ENCODE results near the gene CXCR6. TPM values are rescaled to one million over a fixed set of nuclear protein-coding genes. Genes with fewer than 3 reads are reported as not detected.

CXCR6 gene
- total RNA-seq (under 1 TPM in 1 of 4 donors, not detected in 3; 0.50 TPM), polyA plus RNA-seq (under 1 TPM in 2 of 3 donors, not detected in 1; 0.05 to 0.10 TPM)
- long read RNA-seq, donor 1, result 0 reads
- long read RNA-seq, donor 2, result 0 reads

GRCh38 chr3:45943207-45943846 is at the start of gene CXCR6:
Gene CXCR6 (plus strand): TSS chr3:45943464. CDS start chr3:45946482, 3,018 bp downstream.
- peaks cover 4 to 40% of the 10 kb centered on the region in 2 donors for H3K36me3 ChIP-seq (ENCODE audit: insufficient read depth in 1 of 2, low read depth in 1 of 2)
- intact Hi-C loops (cut with DNase I), result loop anchor here (5.0 kb wide), 2 partner anchors 54 to 434 kb away; partner anchors contain the start of gene FYCO1 (in 1 of the 2)
- no peak within 1 kb of the TSS for H3K4me3 ChIP-seq

GRCh38 chr3:45894015-45894414 is 49.2 kb upstream of the CXCR6 start:
- H3K9me3 ChIP-seq, result no peaks in the 10 kb centered on the region
- intact Hi-C loops (cut with DNase I), result no loop called here
- no peak overlapping the region for H3K4me3 ChIP-seq
- ATAC-seq (no peak), DNase-seq (no peak)
- no peaks in the 10 kb centered on the region for H3K27me3 ChIP-seq (ENCODE audit: insufficient read depth in 3 of 3, low read length in 2 of 3)
- no peak for TF ChIP-seq CTCF (IDR thresholded peaks at IDR 0.05)
- 63 to 77% (median 75%) methylated on average over 6 of the region's 6 CpGs for WGBS, 3 donors
- H3K4me1 ChIP-seq, result no peaks in the 10 kb centered on the region
- H3K36me3 ChIP-seq (ENCODE audit: insufficient read depth in 1 of 2, low read depth in 1 of 2), result peaks cover 0 to 2% of the 10 kb centered on the region in 2 donors
- H3K27ac ChIP-seq, result no peak overlapping the region

More at GRCh38 chr3:45943207-45943846, at the start of gene CXCR6:
- TF ChIP-seq CTCF (IDR thresholded peaks at IDR 0.05), result no peak
- no peaks in the 10 kb centered on the region for H3K27me3 ChIP-seq (ENCODE audit: insufficient read depth in 3 of 3, low read length in 2 of 3)
- H3K9me3 ChIP-seq, result no peaks in the 10 kb centered on the region
- no peak for DNase-seq
- WGBS, 3 donors, result 80 to 92% (median 82%) methylated on average over 8 of the region's 8 CpGs
- peaks cover 37% of the 10 kb centered on the region for H3K4me1 ChIP-seq
- no peak for ATAC-seq
- peak within 1 kb of the TSS; percentile 55 for H3K27ac ChIP-seq

- 87 to 94% (median 90%) methylated on average over 5 of the region's 5 CpGs for WGBS, 3 donors
- Histone ChIP-seq H3K4me1 (no peaks in the 10 kb centered on the region), H3K4me3 (no peak overlapping the region), H3K36me3 (ENCODE audit: insufficient read depth in 1 of 2, low read depth in 1 of 2) (peaks cover 0 to 2% of the 10 kb centered on the region in 2 donors), H3K27me3 (ENCODE audit: insufficient read depth in 3 of 3, low read length in 2 of 3) (no peaks in the 10 kb centered on the region), H3K27ac (no peak overlapping the region), H3K9me3 (no peaks in the 10 kb centered on the region)
- DNase-seq (no peak), ATAC-seq (no peak)
- TF ChIP-seq CTCF (IDR thresholded peaks at IDR 0.05), result no peak
- intact Hi-C loops (cut with DNase I), result no loop called here
These were observed 47.4 kb upstream of the CXCR6 start for GRCh38 chr3:45895686-45896468.

- H3K27me3 ChIP-seq (ENCODE audit: insufficient read depth in 3 of 3, low read length in 2 of 3), result no peaks in the 10 kb centered on the region
- H3K4me1 ChIP-seq, result no peaks in the 10 kb centered on the region
- intact Hi-C loops (cut with DNase I), result no loop called here
- DNase-seq (no peak), ATAC-seq (no peak)
- H3K27ac ChIP-seq, result no peak overlapping the region
- TF ChIP-seq CTCF (IDR thresholded peaks at IDR 0.05), result no peak
- peaks cover 0 to 2% of the 10 kb centered on the region in 2 donors for H3K36me3 ChIP-seq (ENCODE audit: insufficient read depth in 1 of 2, low read depth in 1 of 2)
- no peak overlapping the region for H3K4me3 ChIP-seq
- WGBS, 3 donors, result 62 to 80% (median 71%) methylated on average over 3 of the region's 3 CpGs
- H3K9me3 ChIP-seq, result no peaks in the 10 kb centered on the region
These were observed 46.3 kb upstream of the CXCR6 start for GRCh38 chr3:45896956-45897355.

Measured in psoas muscle (tissue), 8 donors.